ENCODE data around the gene C1orf115.

DNA sequence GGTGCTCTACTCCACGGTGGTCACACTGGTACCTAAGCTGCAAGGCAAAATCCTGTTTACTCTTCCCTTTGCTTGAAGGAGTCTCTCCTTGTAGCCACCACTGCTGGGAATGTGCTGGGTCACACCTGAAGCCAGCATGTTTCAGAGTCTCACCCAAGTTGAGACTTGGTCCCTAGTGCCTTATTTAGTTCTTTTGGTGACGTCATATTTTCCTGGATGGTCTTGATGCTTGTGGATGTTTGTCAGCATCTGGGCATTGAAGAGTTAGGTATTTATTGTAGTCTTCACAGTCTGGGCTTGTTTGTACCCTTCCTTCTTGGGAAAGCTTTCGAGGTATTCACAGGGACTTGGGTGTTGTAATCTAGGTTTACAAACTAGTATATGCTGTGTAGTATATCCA, 52.4 kb downstream of the C1orf115 start:
- TF ChIP-seq, protein P1, sequence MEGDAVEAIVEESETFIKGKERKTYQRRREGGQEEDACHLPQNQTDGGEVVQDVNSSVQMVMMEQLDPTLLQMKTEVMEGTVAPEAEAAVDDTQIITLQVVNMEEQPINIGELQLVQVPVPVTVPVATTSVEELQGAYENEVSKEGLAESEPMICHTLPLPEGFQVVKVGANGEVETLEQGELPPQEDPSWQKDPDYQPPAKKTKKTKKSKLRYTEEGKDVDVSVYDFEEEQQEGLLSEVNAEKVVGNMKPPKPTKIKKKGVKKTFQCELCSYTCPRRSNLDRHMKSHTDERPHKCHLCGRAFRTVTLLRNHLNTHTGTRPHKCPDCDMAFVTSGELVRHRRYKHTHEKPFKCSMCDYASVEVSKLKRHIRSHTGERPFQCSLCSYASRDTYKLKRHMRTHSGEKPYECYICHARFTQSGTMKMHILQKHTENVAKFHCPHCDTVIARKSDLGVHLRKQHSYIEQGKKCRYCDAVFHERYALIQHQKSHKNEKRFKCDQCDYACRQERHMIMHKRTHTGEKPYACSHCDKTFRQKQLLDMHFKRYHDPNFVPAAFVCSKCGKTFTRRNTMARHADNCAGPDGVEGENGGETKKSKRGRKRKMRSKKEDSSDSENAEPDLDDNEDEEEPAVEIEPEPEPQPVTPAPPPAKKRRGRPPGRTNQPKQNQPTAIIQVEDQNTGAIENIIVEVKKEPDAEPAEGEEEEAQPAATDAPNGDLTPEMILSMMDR (IDR thresholded peaks at IDR 0.05) = no peak
- no peak for TF ChIP-seq POLR2AphosphoS5 (IDR thresholded peaks at IDR 0.05)

Data from esophagus muscularis mucosa (tissue), 3 donors.